Measurements from ENCODE around the gene GLI2.

Gene GLI2

GRCh38 chr2:120735746-120736170 lies at the start of gene GLI2:
Gene GLI2, plus strand, starts transcription at chr2:120735868. Its CDS starts 61,453 bp downstream, at chr2:120797321.
- DNase-seq, result peak; percentile 53

- no peak for DNase-seq
These were observed 49.7 kb upstream of the GLI2 start for GRCh38 chr2:120685974-120686297.

GRCh38 chr2:120686511-120687168 lies 49.0 kb upstream of the GLI2 start:
- DNase-seq, result no peak

GRCh38 chr2:120687210-120687609 lies 48.5 kb upstream of the GLI2 start:
- no peak for DNase-seq

GRCh38 chr2:120690521-120690920 lies 45.1 kb upstream of the GLI2 start:
- no peak for DNase-seq

- DNase-seq, result no peak
These were observed 44.3 kb upstream of the GLI2 start for GRCh38 chr2:120691410-120691809.

- no peak for DNase-seq
These were observed 43.0 kb upstream of the GLI2 start for GRCh38 chr2:120692691-120693090.

- no peak for DNase-seq
These were observed 42.5 kb upstream of the GLI2 start for GRCh38 chr2:120693121-120693520.

- no peak for DNase-seq
These were observed 41.6 kb upstream of the GLI2 start for GRCh38 chr2:120694034-120694433.

- no peak for DNase-seq
These were observed 38.2 kb upstream of the GLI2 start for GRCh38 chr2:120697471-120697870.

- DNase-seq, result no peak
These were observed 36.4 kb upstream of the GLI2 start for GRCh38 chr2:120699292-120699691.

- no peak for DNase-seq
These were observed 35.0 kb upstream of the GLI2 start for GRCh38 chr2:120700659-120701058.

- DNase-seq, result no peak
These were observed 34.6 kb upstream of the GLI2 start for GRCh38 chr2:120701096-120701495.

- no peak for DNase-seq
These were observed 34.2 kb upstream of the GLI2 start for GRCh38 chr2:120701499-120701898.

- no peak for DNase-seq
These were observed 33.6 kb upstream of the GLI2 start for GRCh38 chr2:120702061-120702460.

GRCh38 chr2:120702801-120703200 lies 32.9 kb upstream of the GLI2 start:
- no peak for DNase-seq

GRCh38 chr2:120703330-120703994 lies 32.2 kb upstream of the GLI2 start:
- peak; percentile 8 for DNase-seq

- DNase-seq, result no peak
These were observed 31.0 kb upstream of the GLI2 start for GRCh38 chr2:120704696-120705095.

GRCh38 chr2:120707816-120708215 lies 27.9 kb upstream of the GLI2 start:
- no peak for DNase-seq

GRCh38 chr2:120708944-120709607 lies 26.6 kb upstream of the GLI2 start:
- DNase-seq, result no peak

GRCh38 chr2:120709608-120710041 lies 26.0 kb upstream of the GLI2 start:
- DNase-seq, result no peak

- DNase-seq, result no peak
These were observed 25.4 kb upstream of the GLI2 start for GRCh38 chr2:120710256-120710655.

GRCh38 chr2:120711694-120712093 lies 24.0 kb upstream of the GLI2 start:
- no peak for DNase-seq

- no peak for DNase-seq
These were observed 23.4 kb upstream of the GLI2 start for GRCh38 chr2:120712180-120712681.
